Mesothelial cell of epicardium (in vitro differentiated cells): ENCODE results near the gene PHF21B. TPM values are rescaled to one million over a fixed set of nuclear protein-coding genes. Genes with fewer than 3 reads are reported as not detected.

Experiments used
- DNase-seq, 2 experiments: peaks; one replicate each; pipeline ENCODE4 v3.0.0; 2021; ENCODE audit warnings: low spot score in 2 of 2; ENCODE audit not compliant: unreplicated experiment in 2 of 2
- H3K27ac Mint-ChIP-seq: 2 replicates; pipeline ENCODE4 v1.8.0; 2021; ENCODE audit warnings: mixed read lengths
- H3K27me3 Mint-ChIP-seq: 2 replicates; pipeline ENCODE4 v1.8.0; 2021; ENCODE audit warnings: low read depth, mixed read lengths
- H3K36me3 Mint-ChIP-seq: 2 replicates; pipeline ENCODE4 v1.8.0; 2021; ENCODE audit warnings: mixed read lengths
- H3K4me1 Mint-ChIP-seq: 2 replicates; pipeline ENCODE4 v1.8.0; 2021; ENCODE audit warnings: mixed read lengths
- H3K4me3 Mint-ChIP-seq: 2 replicates; pipeline ENCODE4 v1.8.0; 2021; ENCODE audit warnings: mild to moderate bottlenecking, moderate library complexity, mixed read lengths
- H3K9me3 Mint-ChIP-seq: 2 replicates; pipeline ENCODE4 v1.8.0; 2021; ENCODE audit warnings: mixed read lengths
- total RNA-seq: library from RNA; stranded (reverse); gene quantifications from 3 replicates; pipeline ENCODE4 v1.2.1, GENCODE V29; 2021
- TF ChIP-seq, protein P1 (sequence below): fragments of 200-600 bp; sonication (generic); IDR thresholded peaks from one replicate; pipeline ENCODE4 v1.5.0; 2021; ENCODE audit warnings: antibody characterized with exemption; ENCODE audit not compliant: unreplicated experiment

PHF21B gene
- total RNA-seq, 1 donor from 2014 or later, result 8.6 TPM

DNA sequence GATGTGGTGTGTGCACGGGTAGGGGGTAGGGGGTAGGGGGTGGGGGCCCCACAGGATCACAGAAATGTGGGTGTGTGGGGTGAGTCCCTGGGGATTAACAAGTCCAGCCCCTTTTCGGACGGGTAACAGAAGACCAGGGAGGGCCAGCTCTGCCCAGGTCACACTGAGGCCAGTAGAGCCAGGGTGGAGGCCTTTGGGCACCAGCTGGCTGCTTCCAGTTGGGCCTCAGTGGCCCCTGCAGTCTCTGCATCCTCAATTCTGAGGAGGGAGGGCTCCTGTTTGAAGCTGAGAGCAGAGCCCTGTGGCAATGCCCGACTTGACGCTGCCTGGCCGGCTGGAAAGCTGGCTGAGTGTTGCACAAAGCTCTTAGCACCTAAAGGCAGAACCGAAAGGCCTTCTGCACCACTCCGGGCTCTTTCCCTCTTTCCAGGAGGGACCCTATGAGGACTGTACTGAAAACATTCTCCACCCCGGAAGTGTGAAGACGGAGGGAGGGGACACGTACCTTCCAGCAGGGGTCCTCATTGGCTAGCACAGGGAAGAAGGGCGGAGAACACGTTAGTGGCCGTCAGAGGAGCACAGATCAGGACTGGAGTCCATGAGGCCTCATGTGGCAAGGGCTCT, 120.4 kb downstream of the PHF21B start:
- Mint-ChIP-seq H3K9me3 (no peaks in the 10 kb centered on the region), H3K4me3 (no peak overlapping the region), H3K4me1 (no peaks in the 10 kb centered on the region), H3K27ac (no peak overlapping the region), H3K36me3 (no peaks in the 10 kb centered on the region), H3K27me3 (no peaks in the 10 kb centered on the region)
- DNase-seq, result no peak
- TF ChIP-seq, protein P1, sequence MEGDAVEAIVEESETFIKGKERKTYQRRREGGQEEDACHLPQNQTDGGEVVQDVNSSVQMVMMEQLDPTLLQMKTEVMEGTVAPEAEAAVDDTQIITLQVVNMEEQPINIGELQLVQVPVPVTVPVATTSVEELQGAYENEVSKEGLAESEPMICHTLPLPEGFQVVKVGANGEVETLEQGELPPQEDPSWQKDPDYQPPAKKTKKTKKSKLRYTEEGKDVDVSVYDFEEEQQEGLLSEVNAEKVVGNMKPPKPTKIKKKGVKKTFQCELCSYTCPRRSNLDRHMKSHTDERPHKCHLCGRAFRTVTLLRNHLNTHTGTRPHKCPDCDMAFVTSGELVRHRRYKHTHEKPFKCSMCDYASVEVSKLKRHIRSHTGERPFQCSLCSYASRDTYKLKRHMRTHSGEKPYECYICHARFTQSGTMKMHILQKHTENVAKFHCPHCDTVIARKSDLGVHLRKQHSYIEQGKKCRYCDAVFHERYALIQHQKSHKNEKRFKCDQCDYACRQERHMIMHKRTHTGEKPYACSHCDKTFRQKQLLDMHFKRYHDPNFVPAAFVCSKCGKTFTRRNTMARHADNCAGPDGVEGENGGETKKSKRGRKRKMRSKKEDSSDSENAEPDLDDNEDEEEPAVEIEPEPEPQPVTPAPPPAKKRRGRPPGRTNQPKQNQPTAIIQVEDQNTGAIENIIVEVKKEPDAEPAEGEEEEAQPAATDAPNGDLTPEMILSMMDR, result no peak

DNA sequence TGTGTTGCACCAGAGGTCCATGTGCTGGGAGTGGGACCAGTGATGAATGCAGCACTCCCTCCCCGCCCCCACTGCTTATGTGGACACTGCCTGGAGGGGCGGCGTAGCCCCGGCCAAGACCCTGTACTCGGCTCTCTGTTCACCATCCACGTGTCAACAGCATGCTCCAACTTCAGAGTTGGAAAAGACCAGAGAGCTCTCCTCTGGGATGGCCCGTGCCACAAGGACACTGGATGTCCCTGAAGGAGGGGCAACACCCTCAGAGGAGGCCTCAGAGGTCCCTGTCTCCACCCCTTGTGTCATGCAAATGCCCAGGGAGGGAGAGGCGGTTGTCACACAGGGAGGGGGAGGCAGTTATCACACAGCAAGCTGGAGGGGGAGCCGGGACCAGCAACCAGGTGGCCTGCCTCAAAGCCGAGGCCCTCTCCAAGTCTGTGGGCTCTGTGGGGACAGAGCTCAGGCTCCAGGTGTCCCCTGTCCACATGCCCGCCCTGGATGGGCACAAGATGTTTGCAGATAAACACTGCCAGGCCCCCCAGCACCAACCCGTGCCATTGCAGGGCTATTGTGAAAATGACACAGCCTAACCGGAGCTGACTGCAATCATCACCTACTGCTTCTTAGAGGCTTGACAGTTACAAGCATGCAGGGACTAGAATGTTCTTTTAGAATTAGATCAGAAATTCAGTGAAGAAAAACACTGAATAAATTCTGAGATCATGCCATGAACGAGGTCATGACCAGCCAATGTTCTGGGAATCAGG, 121.1 kb downstream of the PHF21B start:
- Mint-ChIP-seq H3K4me1 (no peaks in the 10 kb centered on the region), H3K36me3 (no peaks in the 10 kb centered on the region), H3K27ac (no peak overlapping the region), H3K4me3 (no peak overlapping the region), H3K9me3 (no peaks in the 10 kb centered on the region), H3K27me3 (no peaks in the 10 kb centered on the region)
- DNase-seq, result no peak
- TF ChIP-seq, protein P1, result no peak

DNA sequence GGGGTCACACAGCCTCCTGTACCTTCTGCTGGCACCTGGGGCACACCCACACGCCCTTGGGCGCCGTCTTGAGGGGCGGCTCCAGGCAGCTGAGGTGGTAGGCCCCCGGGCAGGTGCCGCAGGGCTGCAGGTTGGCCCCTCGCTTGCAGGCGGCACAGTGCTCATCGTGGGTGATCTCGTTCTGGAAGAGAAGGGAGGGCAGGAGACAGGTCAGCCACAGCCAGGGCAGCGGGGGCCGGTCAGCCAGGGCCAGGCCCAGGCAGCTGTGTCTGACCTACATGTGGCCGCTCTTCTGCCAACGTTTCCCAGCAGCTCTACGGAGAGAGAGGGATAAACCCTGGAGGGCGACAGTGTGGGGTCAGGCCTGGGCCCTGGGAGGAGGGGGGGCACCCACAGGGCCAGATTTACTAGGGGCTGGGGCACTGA, 121.9 kb downstream of the PHF21B start:
- H3K27ac Mint-ChIP-seq, result no peak overlapping the region
- H3K36me3 Mint-ChIP-seq, result no peaks in the 10 kb centered on the region
- TF ChIP-seq, protein P1, result no peak
- no peaks in the 10 kb centered on the region for H3K9me3 Mint-ChIP-seq
- no peak for DNase-seq
- no peak overlapping the region for H3K4me3 Mint-ChIP-seq
- no peaks in the 10 kb centered on the region for H3K4me1 Mint-ChIP-seq
- H3K27me3 Mint-ChIP-seq, result no peaks in the 10 kb centered on the region

DNA sequence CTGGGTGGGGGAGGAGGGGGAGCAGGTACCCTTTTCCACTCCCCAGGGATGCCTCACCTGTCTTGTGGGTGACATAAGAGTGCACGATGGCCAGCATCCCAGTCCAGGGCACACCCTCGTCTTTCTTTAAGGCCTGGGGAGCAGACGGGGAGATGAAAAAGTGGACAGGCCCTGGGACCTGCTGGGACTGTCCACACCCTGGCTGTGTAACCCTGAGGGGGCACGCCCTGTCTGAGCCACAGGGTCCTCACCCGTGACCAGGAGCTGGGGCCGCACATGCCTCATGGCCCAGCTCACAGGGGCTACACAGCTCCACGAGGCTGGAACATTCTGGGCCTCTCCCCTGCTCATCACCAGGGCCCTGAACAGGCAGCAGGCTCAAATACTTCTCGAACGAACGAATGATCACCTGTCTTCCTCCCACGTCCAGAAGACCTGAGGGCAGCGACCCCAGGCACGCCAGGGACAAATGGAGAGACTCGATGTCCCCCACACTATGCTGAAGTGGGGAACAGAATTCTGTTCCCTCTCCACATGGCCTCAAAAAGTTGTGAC, 123.9 kb downstream of the PHF21B start:
- H3K9me3 Mint-ChIP-seq, result no peaks in the 10 kb centered on the region
- no peak overlapping the region for H3K27ac Mint-ChIP-seq
- no peaks in the 10 kb centered on the region for H3K27me3 Mint-ChIP-seq
- TF ChIP-seq, protein P1, result no peak
- no peak for DNase-seq
- peaks cover 5% of the 10 kb centered on the region for H3K36me3 Mint-ChIP-seq
- no peaks in the 10 kb centered on the region for H3K4me1 Mint-ChIP-seq
- H3K4me3 Mint-ChIP-seq, result no peak overlapping the region

- no peak for DNase-seq
- Mint-ChIP-seq H3K27ac (no peak overlapping the region), H3K36me3 (peaks cover 5% of the 10 kb centered on the region), H3K27me3 (no peaks in the 10 kb centered on the region), H3K4me3 (no peak overlapping the region), H3K4me1 (no peaks in the 10 kb centered on the region), H3K9me3 (no peaks in the 10 kb centered on the region)
- TF ChIP-seq, protein P1, result no peak
These were observed 124.6 kb downstream of the PHF21B start for GRCh38 chr22:44884968-44885805.
